Middle frontal gyrus (tissue), 1 donor: Measurements from ENCODE around the gene F2.
"Not testable (repeated sequence)": the region's sequence is repeated elsewhere in the genome, so short reads cannot be mapped to it uniquely, and the experiment has no call there.

Experiments
- DNase-seq: peaks from one replicate; pipeline ENCODE4 v3.0.0-alpha.2; 2015; ENCODE audit warnings: low spot score; ENCODE audit errors: extremely low spot score

F2 gene

GRCh38 chr11:46719048-46719542 is at the start of gene F2:
Gene F2 (plus strand): TSS chr11:46719213. CDS start chr11:46719236, 23 bp downstream.
- no peak for DNase-seq

DNA sequence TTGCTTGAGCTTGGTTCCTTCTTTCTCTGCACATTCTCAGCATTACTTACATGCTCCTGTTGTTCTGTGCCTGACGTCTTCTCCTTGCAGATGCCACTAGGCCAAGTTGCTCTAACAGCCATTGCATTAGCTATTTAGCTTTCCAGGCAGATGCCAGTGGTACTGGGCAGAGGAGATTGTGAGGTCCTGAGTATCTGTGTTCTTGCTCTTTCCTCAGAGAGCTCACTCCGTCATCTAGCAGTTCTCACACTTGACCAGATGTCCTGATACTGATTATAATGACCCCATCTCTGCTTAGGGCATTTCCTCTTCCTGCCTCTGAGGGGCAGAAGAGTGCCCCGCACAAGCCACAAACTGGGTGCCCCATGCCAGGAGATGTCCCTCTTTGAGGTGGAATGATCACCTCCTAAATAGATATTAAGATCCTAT is 49.3 kb upstream of the F2 start:
- DNase-seq, result no peak

DNA sequence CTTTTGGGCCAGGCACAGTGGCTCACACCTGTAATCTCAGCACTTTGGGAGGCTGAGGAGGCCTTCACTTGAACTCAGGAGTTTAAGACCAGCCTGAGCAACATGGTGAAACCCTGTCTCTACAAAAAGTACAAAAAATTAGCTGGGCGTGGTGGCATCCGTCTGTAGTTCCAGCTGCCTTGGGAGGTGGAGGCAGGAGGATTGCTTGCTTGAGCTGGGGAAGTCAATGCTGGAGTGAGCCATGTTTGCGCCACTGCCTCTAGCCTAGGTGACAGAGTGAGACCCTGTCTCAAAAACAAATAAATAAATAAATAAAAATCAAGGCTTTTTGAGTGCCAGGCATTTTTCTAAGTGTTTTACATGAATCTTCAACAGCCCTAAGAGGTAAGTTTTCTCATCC is 48.5 kb upstream of the F2 start:
- not testable (repeated sequence) for DNase-seq

- no peak for DNase-seq
Observed at GRCh38 chr11:46671958-46672315, 47.1 kb upstream of the F2 start.

GRCh38 chr11:46672381-46672839 is 46.6 kb upstream of the F2 start:
- DNase-seq, result no peak

DNA sequence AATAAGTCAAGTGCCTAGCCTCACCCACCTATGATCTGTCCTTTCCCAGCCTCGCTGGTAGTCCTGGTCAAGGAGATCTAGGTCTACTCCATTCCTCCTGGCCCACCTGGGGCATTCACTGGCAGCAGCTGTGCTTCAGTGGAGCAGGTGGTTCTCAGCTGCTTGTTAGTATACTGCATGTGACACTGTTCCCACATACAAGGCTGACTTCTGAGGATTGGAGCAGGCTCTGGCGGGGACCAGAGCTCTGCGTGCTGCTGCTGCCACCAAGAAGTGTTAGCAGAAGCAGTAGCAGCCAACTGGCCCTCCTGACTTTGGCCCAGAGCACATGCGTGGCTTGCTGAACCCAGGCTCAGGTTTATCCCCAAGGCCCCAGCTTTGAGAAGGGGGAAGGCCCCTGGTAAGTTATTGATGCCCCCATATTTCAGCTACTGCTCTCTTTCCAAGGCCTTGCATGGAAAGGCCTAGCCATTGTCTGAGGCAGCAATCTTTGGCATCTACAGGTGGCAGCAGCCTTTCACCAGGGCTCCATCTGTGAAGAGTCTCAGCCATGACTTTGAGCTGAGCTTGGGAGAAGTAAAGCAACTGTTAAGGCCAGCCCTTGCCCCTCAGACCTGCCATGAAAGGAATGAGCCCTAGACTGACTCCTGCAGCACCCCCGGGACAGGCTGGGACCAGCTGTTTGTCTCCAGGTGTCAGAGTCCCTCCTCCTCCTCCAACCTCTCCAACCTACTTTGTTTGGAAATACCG is 45.1 kb upstream of the F2 start:
- no peak for DNase-seq

DNA sequence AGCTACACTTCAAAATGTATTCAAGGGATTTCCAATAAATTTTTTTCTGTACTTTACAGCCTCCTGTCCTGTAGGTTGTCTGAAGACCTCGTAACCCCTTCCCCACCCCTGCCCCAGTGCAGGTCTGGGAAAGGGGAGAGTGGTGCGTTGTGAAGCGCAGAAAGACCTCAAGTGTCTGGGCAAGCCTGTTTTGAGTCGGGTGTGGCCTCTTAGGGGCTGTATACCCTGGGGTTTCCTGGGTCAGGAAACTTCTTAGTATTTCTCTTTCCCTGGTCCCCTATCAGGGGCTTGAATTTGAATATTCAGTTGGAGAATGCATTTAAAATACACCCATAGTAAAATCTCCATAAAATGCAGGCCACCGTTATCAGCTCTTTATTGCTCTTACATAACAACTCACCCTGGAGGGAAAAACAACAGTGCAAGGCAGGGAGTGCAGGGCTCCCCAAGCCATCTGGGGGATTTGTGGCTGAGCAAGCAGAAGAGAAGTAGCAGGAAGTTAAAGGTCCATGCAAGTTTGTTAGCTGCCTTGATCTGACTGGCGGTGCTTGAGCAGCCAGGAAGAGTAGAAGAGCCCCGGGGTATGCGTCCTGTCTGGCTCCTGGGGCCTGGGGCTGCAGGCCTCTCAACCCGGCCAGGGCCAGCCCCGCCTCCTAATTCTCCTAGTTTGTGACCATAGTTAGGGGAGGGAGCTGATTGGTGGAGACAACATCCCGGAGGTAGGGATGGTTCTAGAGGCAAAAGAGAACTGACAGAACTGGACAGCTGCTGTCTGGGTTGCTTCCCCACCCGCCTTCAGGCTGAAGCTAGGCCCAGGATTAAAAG is 44.3 kb upstream of the F2 start:
- no peak for DNase-seq

GRCh38 chr11:46675288-46675851 is 43.6 kb upstream of the F2 start:
- no peak for DNase-seq

DNA sequence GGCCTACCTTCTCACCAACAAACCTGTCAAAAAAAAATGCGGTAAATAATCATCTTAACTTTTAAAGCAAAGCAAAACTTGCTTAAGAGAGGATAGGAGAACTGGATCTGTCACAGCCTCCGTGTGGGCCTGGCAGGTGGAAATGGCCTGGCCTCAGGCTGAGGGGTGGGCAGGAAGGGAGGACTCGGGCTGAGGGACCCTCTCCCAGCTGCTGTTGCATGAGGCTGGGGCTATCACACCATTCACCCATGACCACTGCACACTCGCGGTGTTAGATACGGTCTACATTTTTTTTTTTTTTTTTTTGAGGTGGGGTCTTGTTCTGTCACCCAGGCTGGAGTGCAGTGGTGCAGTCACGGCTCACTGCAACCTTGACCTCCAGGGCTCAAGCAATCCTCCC is 43.1 kb upstream of the F2 start:
- DNase-seq, result no peak

DNA sequence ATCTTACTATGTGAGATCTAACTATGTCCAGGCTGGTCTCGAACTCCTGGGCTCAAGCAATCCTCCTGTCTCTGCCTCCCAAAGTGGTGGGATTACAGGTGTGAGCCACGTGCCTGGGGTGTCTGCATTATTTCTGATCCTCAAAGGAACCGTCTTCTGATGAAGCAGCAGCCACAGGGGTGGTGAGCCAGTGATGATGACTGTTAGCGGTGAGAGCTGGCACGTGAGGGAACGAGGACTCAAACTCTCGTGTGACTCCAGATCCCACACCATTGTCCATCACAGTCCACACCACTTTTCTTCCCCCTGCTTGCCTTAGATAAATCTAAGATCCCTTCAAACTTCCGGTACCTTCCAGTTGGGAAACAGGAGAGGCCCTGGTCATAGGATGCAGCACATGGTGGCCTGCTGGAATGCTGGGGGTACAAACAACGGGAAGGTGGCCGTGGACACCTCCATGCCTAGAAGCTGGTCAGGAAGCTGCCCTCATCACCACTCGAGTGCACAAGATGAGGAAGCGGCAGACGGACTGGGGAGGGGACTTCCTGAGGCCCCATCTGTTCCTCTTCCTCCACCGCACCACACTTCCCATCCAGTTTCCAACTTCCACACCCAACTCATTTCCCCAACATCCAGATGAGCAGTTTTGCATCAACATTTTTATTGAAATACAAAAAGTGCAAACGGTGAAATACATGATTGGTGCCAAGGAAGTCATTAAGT is 42.4 kb upstream of the F2 start:
- DNase-seq, result no peak

DNA sequence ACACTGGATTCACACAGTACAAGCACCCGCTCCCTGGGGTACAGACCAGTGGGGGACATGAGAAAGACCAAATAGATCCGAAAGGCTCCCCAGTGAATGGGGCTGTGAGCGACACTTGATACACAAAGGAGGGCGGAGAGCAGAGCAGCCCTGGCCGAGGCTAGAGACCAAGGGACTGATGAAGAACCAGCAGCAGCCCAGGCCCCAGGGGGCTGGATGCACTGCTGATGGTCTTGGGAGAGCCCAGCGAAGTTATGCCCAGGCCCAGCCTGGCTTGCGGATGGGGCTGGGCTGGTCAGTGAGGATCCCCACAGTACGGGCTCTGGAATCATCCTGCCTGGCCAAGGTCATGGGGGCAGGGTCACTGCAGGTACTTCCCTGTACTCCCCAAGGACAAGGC is 41.8 kb upstream of the F2 start:
- DNase-seq, result no peak

DNA sequence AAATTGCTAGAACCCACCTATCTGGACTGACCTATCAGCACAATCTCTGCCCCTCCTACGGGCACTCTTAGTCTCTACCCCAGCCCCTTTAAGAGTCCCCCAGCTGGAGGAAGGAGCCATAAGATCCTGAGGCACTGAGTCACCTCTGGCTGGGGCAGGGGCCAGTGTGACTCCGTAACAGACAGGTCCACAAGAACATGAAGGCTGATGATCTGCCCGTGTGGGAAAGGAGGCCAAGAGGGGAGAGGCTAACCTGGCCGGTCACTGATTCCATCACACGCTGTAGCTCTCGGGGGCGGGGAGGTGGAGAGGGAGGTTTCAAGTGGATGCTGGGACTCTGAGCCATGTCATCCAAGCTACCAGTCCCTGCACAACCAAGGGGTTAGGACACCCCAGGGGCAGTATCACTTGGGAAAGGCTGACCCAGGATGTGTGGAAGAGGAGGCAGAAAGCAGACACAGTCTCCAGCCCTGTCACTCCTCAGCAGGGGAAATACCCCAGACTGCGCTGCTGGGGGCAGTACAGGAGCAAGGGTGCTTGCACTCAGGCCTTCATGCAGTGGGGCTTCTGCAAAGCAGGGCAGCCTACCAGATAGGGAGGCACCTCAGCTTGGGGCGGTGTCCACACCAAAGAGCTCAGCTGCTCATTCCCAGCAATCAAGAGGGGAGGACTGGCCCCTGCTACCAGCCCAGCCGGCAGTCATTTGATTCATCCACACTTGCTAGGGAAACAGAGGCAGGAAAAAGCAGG is 40.8 kb upstream of the F2 start:
- no peak for DNase-seq

GRCh38 chr11:46678741-46679130 is 40.3 kb upstream of the F2 start:
- DNase-seq, result no peak

DNA sequence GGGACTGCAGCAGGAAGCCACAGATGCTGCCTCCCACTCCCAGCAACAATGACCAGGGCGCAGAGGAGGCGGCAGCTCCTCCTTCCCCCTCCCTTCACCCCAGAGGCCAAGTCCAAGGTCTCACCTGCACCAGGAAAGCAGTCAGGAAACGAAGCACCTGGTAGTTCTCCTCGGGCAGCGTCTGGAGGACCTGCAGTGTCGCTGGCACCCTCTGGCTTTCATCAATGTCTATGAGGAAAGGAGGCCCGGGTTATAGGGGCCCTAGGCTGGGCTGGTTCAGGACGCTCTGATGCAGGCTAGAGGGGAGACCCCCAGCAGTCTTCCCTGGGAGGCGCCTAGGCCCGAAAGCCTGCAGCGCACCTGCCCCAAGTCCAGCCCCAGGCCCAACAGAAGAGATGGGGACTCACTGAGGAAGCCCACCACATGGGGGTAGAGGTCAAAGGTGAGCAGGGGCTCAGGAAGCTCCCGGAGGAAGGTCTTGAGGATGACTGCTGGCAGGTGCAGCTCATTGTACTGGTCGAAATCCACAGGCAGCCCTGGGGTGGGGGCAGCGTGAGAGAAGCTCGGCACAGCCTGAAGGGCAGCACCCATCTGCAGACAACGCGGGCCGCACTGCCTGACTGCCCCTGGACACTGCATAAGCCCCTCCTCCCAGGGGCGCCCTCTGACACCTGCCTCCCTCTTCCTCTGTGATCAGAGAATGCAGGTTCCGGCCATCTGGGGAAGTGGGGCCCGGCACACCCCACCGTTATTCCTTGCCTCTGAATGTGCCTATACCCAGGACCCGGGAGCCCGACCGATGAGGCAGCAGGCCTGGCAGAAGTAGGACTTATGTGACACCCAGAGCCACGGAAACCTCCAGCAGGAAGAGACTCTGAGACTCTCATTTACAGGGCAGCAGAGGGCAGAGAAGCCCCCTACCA is 39.5 kb upstream of the F2 start:
- DNase-seq, result no peak

- DNase-seq, result no peak
Observed at GRCh38 chr11:46680164-46680760, 38.8 kb upstream of the F2 start.

GRCh38 chr11:46680815-46681214 is 38.2 kb upstream of the F2 start:
- no peak for DNase-seq

DNA sequence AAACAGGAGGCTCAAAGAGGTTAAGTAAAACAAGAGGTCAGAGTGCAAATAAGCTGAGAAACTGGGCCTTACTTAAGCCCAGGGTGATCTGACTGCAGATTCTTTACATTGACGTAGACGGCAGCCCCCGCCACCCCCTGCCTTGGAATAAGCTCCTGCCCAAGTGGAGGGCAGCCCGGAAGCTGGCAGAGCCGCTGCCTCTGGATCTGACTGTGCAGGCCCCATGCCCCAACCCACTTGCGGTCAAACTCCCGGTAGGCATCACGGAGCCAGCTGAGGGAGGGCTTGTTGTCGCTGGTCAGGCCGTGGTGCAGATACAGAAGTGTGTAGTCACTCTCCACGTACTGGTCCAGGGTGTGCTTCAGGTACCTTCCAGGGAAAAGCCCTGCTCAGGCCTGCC is 37.2 kb upstream of the F2 start:
- DNase-seq, result no peak

- no peak for DNase-seq
Observed at GRCh38 chr11:46682773-46683752, 36.0 kb upstream of the F2 start.
